GM21786 (cell line): Measurements from ENCODE around the gene HLA-DOB.
"Not testable (repeated sequence)": the region's sequence is repeated elsewhere in the genome, so short reads cannot be mapped to it uniquely, and the experiment has no call there.

Experiments
- ATAC-seq: cut with Tn5 transposase; IDR thresholded peaks from one replicate; pipeline ENCODE4 v1.9.1; 2021; ENCODE audit not compliant: unreplicated experiment

The HLA-DOB gene

GRCh38 chr6:32815115-32815514, 1.7 kb downstream of the HLA-DOB start:
- no peak for ATAC-seq

GRCh38 chr6:32814145-32814544, 2.7 kb downstream of the HLA-DOB start:
- ATAC-seq, result no peak

GRCh38 chr6:32809171-32809570, 7.6 kb downstream of the HLA-DOB start:
- ATAC-seq, result no peak

GRCh38 chr6:32807020-32807580, 9.7 kb downstream of the HLA-DOB start:
- ATAC-seq, result no peak

- ATAC-seq, result not testable (repeated sequence)
These were observed 11.4 kb downstream of the HLA-DOB start for GRCh38 chr6:32805404-32805803.

- no peak for ATAC-seq
These were observed 13.4 kb downstream of the HLA-DOB start for GRCh38 chr6:32803416-32803815.

- no peak for ATAC-seq
These were observed 17.1 kb downstream of the HLA-DOB start for GRCh38 chr6:32799740-32800139.

GRCh38 chr6:32799168-32799567, 17.6 kb downstream of the HLA-DOB start:
- ATAC-seq, result no peak

GRCh38 chr6:32796848-32797776, 19.7 kb downstream of the HLA-DOB start:
- ATAC-seq, result no peak

- ATAC-seq, result no peak
These were observed 22.3 kb downstream of the HLA-DOB start for GRCh38 chr6:32794510-32794909.

GRCh38 chr6:32792901-32793435, 23.8 kb downstream of the HLA-DOB start:
- no peak for ATAC-seq

- no peak for ATAC-seq
These were observed 26.5 kb downstream of the HLA-DOB start for GRCh38 chr6:32790306-32790705.

GRCh38 chr6:32785781-32786533, 30.8 kb downstream of the HLA-DOB start:
- ATAC-seq, result no peak

- not testable (repeated sequence) for ATAC-seq
These were observed 33.9 kb downstream of the HLA-DOB start for GRCh38 chr6:32782923-32783322.

GRCh38 chr6:32779036-32779435, 37.8 kb downstream of the HLA-DOB start:
- no peak for ATAC-seq

- no peak for ATAC-seq
These were observed 41.7 kb downstream of the HLA-DOB start for GRCh38 chr6:32775071-32775470.

- ATAC-seq, result no peak
These were observed 42.4 kb downstream of the HLA-DOB start for GRCh38 chr6:32774426-32774825.

GRCh38 chr6:32772656-32773055, 44.1 kb downstream of the HLA-DOB start:
- no peak for ATAC-seq

GRCh38 chr6:32764048-32764447, 52.8 kb downstream of the HLA-DOB start:
- ATAC-seq, result no peak

- no peak for ATAC-seq
These were observed 53.4 kb downstream of the HLA-DOB start, which contains the start of gene HLA-DQB2 for GRCh38 chr6:32763421-32763820. Gene HLA-DQB2 (minus strand): TSS chr6:32763532. CDS start chr6:32763470, 62 bp downstream.
